Stimulated activated CD4-positive, alpha-beta T cell treated with anti-CD3 and anti-CD28 coated beads, TNF-alpha, amount 100 ng/mL, for 4 hours (primary cell): ENCODE results near the gene GNAI3.
A peak's percentile ranks its signal among the peaks of the same experiment; 100 is the strongest.
"Not testable (repeated sequence)": the region's sequence is repeated elsewhere in the genome, so short reads cannot be mapped to it uniquely, and the experiment has no call there.

Source experiments
- DNase-seq, 3 experiments: peaks; one replicate each; pipeline ENCODE4 v3.0.0-alpha.2; 2020; ENCODE audit warnings: low read depth in 3 of 3

GNAI3 gene

DNA sequence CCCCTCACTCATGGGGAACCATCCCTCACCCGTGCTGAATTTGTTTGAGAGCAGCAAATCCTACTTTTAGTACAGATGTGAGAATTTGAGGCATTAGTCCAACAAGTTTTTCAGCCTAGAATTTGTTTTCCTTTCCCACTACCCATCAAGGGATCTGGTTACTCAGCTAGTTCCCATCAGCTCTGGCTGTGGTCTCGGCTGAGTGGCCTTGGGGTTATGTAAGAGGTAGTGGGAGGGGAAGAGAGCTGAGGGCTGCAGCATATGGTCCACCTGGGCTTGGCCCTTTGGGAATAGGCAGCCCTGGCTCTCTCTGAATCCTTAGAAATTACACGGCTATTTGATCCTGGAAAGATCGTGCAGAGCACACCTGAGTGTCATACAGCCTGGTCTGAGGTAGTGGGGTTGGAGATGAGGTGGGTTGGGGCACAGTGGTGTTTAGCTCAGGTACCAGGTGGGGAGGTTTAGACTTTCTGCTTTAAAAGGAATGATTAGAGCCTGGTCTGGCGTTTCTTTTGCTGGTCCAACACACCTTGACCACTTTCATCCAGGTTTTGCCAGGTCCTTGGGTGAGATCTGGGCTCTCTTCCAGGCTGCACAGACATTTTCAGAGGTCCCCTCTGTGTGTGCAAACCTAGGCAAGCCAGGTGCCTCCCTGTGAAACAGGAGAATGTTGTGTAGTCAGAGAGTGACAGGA lies 111.7 kb downstream of the GNAI3 start:
- DNase-seq, result no peak

- not testable (repeated sequence) for DNase-seq
These were observed 112.2 kb downstream of the GNAI3 start for GRCh38 chr1:109660691-109661026.

DNA sequence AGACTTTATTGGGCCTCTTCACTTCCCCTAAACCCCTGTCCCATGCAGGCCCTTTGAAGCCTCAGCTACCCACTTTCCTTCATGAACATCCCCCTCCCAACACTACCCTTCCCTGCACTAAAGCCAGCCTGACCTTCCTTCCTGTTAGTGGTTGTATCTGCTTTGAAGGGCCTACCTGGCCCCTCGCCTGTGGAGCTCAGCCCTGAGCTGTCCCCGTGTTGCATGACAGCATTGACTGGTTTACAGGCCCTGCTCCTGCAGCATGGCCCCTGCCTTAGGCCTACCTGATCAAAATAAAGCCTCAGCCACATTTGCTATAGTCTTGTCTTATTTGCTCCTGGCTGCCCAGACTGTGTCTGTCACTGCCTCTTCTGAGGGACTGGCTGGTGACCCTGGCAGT lies 113.0 kb downstream of the GNAI3 start:
- DNase-seq, result no peak

GRCh38 chr1:109664671-109665070 lies 116.3 kb downstream of the GNAI3 start:
- DNase-seq, result no peak

GRCh38 chr1:109667452-109668122 lies 119.2 kb downstream of the GNAI3 start, which contains the start of gene GSTM2:
Gene GSTM2, plus strand, starts transcription at chr1:109668057. Its CDS starts 59 bp downstream, at chr1:109668116.
- peak; percentile 60 to 66 (median 63) for DNase-seq
